Cardiac septum (tissue), 1 donor: ENCODE measurements around the gene PRDM7. TPM values are rescaled to one million over a fixed set of nuclear protein-coding genes. Genes with fewer than 3 reads are reported as not detected.
"Not testable (repeated sequence)": the region's sequence is repeated elsewhere in the genome, so short reads cannot be mapped to it uniquely, and the experiment has no call there.

Experiments
- DNase-seq: peaks from one replicate; pipeline ENCODE4 v3.0.0-alpha.2; 2020; ENCODE audit warnings: low spot score
- intact Hi-C: fragments of 100-400 bp; cut with DNase I; formaldehyde crosslinking; loops from one replicate; pipeline ENCODE4 v1.14.0; 2022
- long read RNA-seq: library from polyadenylated mRNA; unstranded; transcript quantifications from one replicate; pipeline ENCODE4 v2.0.0, GENCODE V29; 2021
- total RNA-seq: library from RNA; stranded (reverse); fragmentation: NEBNext Ultra II Directional; extraction: Animal tissue kit (Norgen Biotek cat#: 25700); gene quantifications from one replicate; pipeline ENCODE4 v1.2.1, GENCODE V29; 2021
- donor health status: DM: no; HTN: no; CAD: no.

The PRDM7 gene
- not detected for total RNA-seq
- long read RNA-seq = 0 reads

- DNase-seq = peak; percentile 97
- intact Hi-C loops = no loop called here
These were observed at the start of gene PRDM7 for GRCh38 chr16:90077240-90077756. Gene PRDM7, minus strand, starts transcription at chr16:90077331. Its CDS starts 1,421 bp downstream, at chr16:90075910.

- intact Hi-C loops, DNase-seq: not testable (repeated sequence)
These were observed 44.7 kb upstream of the PRDM7 start for GRCh38 chr16:90121846-90122245.

- intact Hi-C loops, DNase-seq: not testable (repeated sequence)
These were observed 30.5 kb upstream of the PRDM7 start for GRCh38 chr16:90107617-90108016.

GRCh38 chr16:90107060-90107459 is 29.9 kb upstream of the PRDM7 start:
- intact Hi-C loops, DNase-seq: not testable (repeated sequence)

GRCh38 chr16:90106271-90106670 is 29.1 kb upstream of the PRDM7 start:
- intact Hi-C loops = not testable (repeated sequence)
- DNase-seq = peak; percentile 83

GRCh38 chr16:90104725-90105124 is 27.6 kb upstream of the PRDM7 start:
- intact Hi-C loops, DNase-seq: not testable (repeated sequence)

DNA sequence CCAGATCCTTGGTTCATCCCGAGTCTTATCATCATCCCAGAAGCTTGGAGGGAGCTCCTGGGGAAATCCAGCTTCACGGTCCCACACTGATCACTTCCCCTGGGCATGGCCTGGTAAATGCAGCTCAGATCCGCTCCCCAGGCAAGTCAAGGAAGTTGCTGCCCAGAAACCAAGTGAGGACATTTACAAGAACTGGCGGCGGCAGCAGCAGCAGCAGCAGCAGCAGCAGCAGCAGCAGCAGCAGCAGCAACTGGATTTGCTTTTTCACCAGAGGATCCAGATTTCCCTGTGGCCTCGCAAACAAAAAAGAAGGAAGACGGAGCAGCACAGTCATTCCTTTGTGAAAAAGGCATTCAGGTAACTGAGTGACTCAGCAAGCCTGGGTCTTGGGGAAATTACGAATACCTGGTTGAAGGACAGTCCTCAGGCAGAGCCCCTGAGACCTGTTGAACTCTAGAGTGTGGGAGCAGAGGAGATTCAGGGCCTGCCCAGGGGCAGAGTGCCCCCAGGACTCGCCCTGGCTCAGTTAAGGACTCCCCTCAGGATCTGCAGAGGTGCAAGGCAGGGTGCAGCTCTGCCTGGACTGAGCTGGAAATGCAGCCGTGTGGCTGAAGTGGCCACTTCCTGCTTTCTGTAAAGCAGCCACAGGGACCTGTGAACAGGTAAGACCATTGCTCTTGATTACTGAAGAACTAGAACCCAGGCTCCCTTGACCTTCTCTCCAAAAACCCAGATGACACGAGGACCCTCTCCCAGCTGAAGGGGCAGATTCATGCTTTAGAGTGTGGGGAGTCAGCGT is 25.2 kb upstream of the PRDM7 start:
- DNase-seq, intact Hi-C loops: not testable (repeated sequence)

- DNase-seq, intact Hi-C loops: not testable (repeated sequence)
These were observed 24.2 kb upstream of the PRDM7 start for GRCh38 chr16:90101332-90101731.

DNA sequence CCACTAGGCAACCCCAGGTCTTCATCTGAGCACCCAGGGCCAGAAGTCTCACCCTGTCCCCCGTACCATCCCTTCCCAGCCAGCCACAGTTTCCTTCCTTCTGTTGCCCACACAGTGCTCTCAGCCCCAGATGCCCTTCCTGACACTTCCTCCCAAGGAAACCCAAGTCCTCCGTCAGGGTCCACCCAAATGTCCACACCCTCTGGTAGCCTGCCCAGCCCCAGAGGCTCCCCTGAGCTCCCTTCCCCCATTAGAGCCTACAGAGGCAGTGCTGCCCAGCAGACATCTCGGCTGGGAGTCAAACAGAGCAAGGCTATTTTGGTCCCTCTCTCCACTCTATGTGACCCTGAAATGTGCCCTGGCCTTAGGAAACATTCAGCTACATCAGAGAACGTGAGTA is 23.7 kb upstream of the PRDM7 start:
- intact Hi-C loops, DNase-seq: not testable (repeated sequence)

- intact Hi-C loops, DNase-seq: not testable (repeated sequence)
These were observed 23.1 kb upstream of the PRDM7 start for GRCh38 chr16:90100229-90100628.

DNA sequence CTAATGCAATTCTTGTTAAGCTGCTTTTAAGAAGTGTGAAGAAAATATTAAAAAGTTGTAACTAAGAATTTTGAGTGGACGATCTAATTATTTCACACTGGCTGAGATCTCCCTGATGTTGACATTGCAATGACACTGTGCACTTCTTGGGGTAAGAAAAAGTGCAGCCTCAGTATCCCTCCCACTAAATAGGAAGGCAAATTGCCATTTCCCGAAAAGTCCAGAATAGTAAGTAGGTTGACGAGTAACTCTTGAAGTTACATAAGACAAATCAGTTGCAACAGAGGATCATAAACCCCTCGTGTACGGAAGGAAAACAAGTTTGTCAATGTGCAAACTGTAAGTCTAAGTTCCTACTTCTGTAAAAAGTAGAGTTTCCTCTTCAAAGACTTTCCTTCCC is 21.8 kb upstream of the PRDM7 start:
- DNase-seq, intact Hi-C loops: not testable (repeated sequence)

- intact Hi-C loops, DNase-seq: not testable (repeated sequence)
These were observed 20.0 kb upstream of the PRDM7 start for GRCh38 chr16:90097010-90097684.

DNA sequence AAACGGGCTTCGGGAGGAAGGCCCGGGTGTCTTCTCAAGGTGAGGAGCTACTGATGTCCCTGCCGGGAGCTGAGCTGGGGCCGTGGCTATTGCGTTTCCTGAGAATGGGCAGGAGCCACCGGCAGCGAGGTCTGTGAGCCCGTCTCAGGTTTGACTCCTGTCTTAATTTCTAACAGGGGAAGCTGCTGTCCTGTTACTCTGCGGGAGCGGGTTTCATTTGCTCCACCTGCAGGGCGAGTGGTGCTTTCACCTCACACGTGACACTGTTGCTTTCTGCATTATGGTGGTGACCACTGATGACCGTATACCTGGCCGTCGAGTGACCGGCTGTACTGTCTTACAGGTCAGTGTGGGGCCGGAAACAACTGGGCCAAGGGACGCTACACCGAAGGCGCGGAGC is 17.7 kb upstream of the PRDM7 start:
- DNase-seq, intact Hi-C loops: not testable (repeated sequence)

DNA sequence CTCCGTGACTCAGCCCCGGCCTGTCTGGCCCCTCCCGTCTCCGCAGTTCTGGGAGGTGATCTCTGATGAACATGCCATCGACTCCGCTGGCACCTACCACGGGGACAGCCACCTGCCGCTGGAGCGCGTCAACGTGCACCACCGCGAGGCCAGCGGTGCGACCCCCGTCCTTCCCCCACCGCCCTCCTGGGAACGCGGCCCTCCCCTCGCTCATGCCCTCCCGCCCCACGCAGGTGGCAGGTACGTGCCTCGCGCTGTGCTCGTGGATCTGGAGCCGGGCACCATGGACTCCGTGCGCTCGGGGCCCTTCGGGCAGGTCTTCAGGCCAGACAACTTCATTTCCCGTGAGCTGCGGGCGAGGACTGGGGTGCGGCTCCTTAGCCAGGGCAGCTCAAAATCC is 17.2 kb upstream of the PRDM7 start:
- DNase-seq, intact Hi-C loops: not testable (repeated sequence)

GRCh38 chr16:90093799-90094198 is 16.7 kb upstream of the PRDM7 start:
- not testable (repeated sequence) for DNase-seq

GRCh38 chr16:90092781-90093180 is 15.7 kb upstream of the PRDM7 start:
- intact Hi-C loops = not testable (repeated sequence)

More at GRCh38 chr16:90093799-90094198, 16.7 kb upstream of the PRDM7 start:
- intact Hi-C loops = not testable (repeated sequence)

GRCh38 chr16:90084215-90084950 is 7.3 kb upstream of the PRDM7 start:
- intact Hi-C loops = no loop called here
- DNase-seq = no peak

More at GRCh38 chr16:90092781-90093180, 15.7 kb upstream of the PRDM7 start:
- not testable (repeated sequence) for DNase-seq

DNA sequence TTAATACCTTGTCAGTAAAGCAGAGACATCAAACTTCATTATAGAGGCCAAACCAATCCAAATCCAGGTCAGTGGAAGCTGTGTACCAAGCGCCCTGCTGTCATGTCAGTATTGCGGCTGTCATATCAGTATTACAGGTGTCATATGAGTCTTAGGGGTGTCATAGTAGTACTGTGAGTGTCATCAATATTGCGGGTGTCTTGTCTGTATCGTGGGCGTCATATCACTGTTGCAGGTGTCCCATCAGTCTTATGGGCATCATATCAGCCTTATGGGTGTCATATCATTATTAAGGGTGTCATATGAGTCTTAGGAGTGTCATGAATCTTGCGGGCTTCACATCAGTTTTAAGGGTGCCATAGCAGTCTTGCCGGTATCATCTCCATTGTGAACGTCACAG is 6.0 kb upstream of the PRDM7 start:
- intact Hi-C loops = no loop called here
- no peak for DNase-seq

- intact Hi-C loops = no loop called here
- no peak for DNase-seq
These were observed 4.5 kb upstream of the PRDM7 start for GRCh38 chr16:90081606-90081970.

DNA sequence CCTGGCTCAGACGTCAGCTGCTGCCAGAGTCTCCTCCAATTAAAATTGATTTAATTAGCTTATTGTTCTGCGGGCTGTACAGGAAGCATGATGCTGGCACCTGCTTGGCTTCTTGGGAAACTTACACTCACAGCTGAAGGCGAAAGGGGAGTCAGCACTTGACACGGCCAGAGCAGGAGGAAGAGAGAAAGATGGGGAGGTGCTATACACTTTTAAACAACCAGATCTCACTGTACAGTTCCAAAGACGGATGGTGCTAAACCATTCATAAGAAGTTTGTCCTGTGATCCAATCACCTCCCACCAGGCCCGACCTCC is 1.4 kb upstream of the PRDM7 start:
- no peak for DNase-seq

More for the DNA sequence above, 1.4 kb upstream of the PRDM7 start:
- intact Hi-C loops = no loop called here
